Measurements from ENCODE around the gene RASA3.

Gene RASA3

GRCh38 chr13:114046431-114046975 is 85.9 kb downstream of the RASA3 start:
- peak; percentile 48 for DNase-seq

- no peak for DNase-seq
Measured at GRCh38 chr13:114045113-114045735, 87.2 kb downstream of the RASA3 start.

GRCh38 chr13:114044486-114044885 is 87.9 kb downstream of the RASA3 start:
- DNase-seq: no peak

- DNase-seq: peak; percentile 61
Measured at GRCh38 chr13:114043421-114044053, 88.9 kb downstream of the RASA3 start.

GRCh38 chr13:114042066-114042815 is 90.2 kb downstream of the RASA3 start:
- DNase-seq: no peak

GRCh38 chr13:114041493-114041892 is 90.9 kb downstream of the RASA3 start:
- DNase-seq: no peak

- no peak for DNase-seq
Measured at GRCh38 chr13:114039471-114040141, 92.8 kb downstream of the RASA3 start.

- no peak for DNase-seq
Measured at GRCh38 chr13:114038900-114039299, 93.5 kb downstream of the RASA3 start.

- no peak for DNase-seq
Measured at GRCh38 chr13:114038211-114038613, 94.2 kb downstream of the RASA3 start.

- DNase-seq: no peak
Measured at GRCh38 chr13:114037674-114038073, 94.7 kb downstream of the RASA3 start.

GRCh38 chr13:114035583-114036531 is 96.6 kb downstream of the RASA3 start:
- DNase-seq: no peak

GRCh38 chr13:114035186-114035582 is 97.2 kb downstream of the RASA3 start:
- DNase-seq: no peak

- DNase-seq: no peak
Measured at GRCh38 chr13:114034481-114034891, 97.9 kb downstream of the RASA3 start.

GRCh38 chr13:114033541-114034315 is 98.7 kb downstream of the RASA3 start:
- DNase-seq: no peak

- DNase-seq: no peak
Measured at GRCh38 chr13:114032126-114032799, 100.2 kb downstream of the RASA3 start.

GRCh38 chr13:114031631-114032030 is 100.8 kb downstream of the RASA3 start:
- DNase-seq: no peak

GRCh38 chr13:114030666-114031610 is 101.5 kb downstream of the RASA3 start:
- no peak for DNase-seq

- DNase-seq: no peak
Measured at GRCh38 chr13:114029866-114030625, 102.4 kb downstream of the RASA3 start.

- no peak for DNase-seq
Measured at GRCh38 chr13:114027826-114028225, 104.6 kb downstream of the RASA3 start.
